C4-2B (cell line): ENCODE data around the gene BCR.

Source experiments
- CTCF ChIP-seq: fragments of 450-650 bp; conservative IDR thresholded peaks from 2 replicates; pipeline ENCODE4 v1.5.1; 2017; ENCODE audit warnings: mild to moderate bottlenecking
- ZFX ChIP-seq: fragments of 450-650 bp; IDR thresholded peaks from 2 replicates; pipeline ENCODE4 v1.6.1; 2017

DNA sequence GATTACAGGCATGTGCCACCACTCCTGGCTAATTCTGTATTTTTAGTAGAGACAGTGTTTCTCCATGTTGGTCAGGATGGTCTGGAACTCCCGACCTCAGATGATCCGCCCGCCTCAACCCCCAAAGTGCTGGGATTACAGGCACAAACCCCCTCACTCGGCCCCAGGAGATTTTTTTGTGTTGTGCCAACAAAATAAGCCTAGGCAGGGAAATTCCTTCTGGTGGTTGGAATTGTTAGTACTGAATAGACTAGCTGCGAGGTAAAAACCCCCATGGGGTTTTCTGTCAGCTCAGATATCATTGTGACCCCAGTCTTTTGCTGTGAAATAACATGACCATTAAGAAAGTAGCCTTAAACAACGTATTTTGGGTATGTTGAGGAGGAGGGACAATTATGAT, 144.9 kb downstream of the BCR start:
- TF ChIP-seq CTCF (no peak), ZFX (no peak)
